Lower leg skin (tissue), 3 donors: ENCODE measurements around the gene SMARCA2.

Experiments used
- POLR2A ChIP-seq, 2 donors: fragments of 450-650 bp; IDR thresholded peaks; one replicate each; pipeline ENCODE4 v1.6.1; 2016 to 2017; ENCODE audit warnings: antibody characterized with exemption in 2 of 2, mild to moderate bottlenecking in 1 of 2, moderate library complexity in 1 of 2
- TF ChIP-seq, protein P1 (sequence below), 3 donors: fragments of 450-650 bp; IDR thresholded peaks; one replicate each; pipeline ENCODE4 v1.5.1; 2016; ENCODE audit warnings: antibody characterized with exemption in 3 of 3, mild to moderate bottlenecking in 3 of 3, moderate library complexity in 2 of 3

DNA sequence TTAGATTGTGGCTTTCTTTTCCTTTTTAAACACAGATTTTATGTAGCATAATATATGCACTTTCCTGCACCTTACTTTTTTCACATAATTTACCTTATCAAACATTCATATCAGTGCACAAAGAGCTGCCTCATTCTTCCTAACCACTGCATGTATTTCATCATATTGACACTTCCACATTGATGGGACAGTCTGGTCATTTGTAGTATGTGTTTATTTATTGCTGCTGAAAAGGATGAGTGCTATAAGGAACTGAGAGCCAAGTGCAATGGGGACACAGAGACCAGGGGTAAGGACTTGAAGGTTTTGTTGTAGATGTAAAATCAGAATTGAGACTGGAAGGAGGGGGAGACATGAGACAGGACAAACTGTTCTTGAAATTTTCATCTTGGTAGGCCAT is 193.8 kb downstream of the SMARCA2 start:
- no peak for TF ChIP-seq POLR2A (IDR thresholded peaks at IDR 0.05)
- TF ChIP-seq, protein P1, sequence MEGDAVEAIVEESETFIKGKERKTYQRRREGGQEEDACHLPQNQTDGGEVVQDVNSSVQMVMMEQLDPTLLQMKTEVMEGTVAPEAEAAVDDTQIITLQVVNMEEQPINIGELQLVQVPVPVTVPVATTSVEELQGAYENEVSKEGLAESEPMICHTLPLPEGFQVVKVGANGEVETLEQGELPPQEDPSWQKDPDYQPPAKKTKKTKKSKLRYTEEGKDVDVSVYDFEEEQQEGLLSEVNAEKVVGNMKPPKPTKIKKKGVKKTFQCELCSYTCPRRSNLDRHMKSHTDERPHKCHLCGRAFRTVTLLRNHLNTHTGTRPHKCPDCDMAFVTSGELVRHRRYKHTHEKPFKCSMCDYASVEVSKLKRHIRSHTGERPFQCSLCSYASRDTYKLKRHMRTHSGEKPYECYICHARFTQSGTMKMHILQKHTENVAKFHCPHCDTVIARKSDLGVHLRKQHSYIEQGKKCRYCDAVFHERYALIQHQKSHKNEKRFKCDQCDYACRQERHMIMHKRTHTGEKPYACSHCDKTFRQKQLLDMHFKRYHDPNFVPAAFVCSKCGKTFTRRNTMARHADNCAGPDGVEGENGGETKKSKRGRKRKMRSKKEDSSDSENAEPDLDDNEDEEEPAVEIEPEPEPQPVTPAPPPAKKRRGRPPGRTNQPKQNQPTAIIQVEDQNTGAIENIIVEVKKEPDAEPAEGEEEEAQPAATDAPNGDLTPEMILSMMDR (IDR thresholded peaks at IDR 0.05), result no peak
